ENCODE results near the gene AMZ1. TPM values are rescaled to one million over a fixed set of nuclear protein-coding genes. Genes with fewer than 3 reads are reported as not detected.

The AMZ1 gene
- total and polyA plus RNA-seq, 4 donors, result 0.83 to 4.8 (median 3.2) TPM

DNA sequence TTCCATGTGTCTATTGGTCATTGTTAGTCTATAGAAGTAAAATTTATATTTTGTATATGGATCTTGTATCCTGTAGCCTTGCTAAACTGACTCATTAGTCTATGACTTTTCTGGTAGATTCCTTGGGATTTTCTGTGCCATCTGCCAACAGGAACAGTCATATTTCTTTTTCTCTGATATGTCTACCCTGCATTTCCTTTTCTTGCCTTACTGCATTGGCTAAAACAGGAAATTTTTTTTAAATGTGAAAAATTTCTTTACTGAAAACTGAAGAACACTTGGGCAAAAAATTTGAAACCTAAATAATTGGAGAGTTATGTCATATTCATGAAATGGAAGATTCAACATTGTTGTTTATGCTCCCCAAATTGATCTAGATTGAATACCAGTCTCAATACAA lies 67.5 kb downstream of the AMZ1 start:
- H3K4me3 ChIP-seq (ENCODE audit: low read depth, low read length), result no peak overlapping the region
- H3K9me3 ChIP-seq (ENCODE audit: control insufficient read depth, insufficient read depth, low read length), result no peaks in the 10 kb centered on the region
- H3K4me1 ChIP-seq (ENCODE audit: control insufficient read depth, insufficient read depth, low read length), result peaks cover 33% of the 10 kb centered on the region
- DNase-seq (ENCODE audit: low read depth in 4 of 6, low spot score in 6 of 6), result no peak
- no peak overlapping the region for H3K27ac ChIP-seq (ENCODE audit: low read depth, low read length)
- no peaks in the 10 kb centered on the region for H3K27me3 ChIP-seq (ENCODE audit: control insufficient read depth, insufficient read depth, low read length)
- no peaks in the 10 kb centered on the region for H3K36me3 ChIP-seq (ENCODE audit: control insufficient read depth, insufficient read depth, low read length)

DNA sequence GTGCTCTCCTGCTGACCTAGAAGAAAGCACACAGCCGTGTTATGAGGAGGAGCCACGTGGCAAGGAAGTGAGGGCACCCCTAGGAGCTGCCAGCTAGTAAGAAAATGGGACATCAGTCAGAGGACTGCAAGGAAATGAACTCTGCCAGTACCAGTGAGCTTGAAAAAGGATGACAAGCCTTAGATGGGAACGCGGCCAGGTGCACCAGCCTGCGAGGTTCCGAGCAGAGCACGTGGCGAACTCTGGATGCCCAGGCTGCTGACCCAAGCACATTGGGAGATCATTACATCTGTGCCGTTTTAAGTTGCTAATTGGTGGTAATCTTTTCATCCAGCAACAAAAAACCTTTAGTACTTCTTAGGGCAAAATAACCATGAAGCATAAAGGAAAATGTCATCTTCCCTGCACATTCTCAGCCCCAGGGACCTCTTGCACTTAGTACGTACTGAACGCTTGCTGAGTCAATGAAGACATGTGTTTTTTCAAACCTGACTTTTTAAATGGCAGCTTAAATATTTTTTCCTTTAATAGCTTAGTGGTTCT lies 69.4 kb downstream of the AMZ1 start:
- Histone ChIP-seq H3K36me3 (ENCODE audit: control insufficient read depth, insufficient read depth, low read length) (peaks cover 4% of the 10 kb centered on the region), H3K27me3 (ENCODE audit: control insufficient read depth, insufficient read depth, low read length) (no peaks in the 10 kb centered on the region), H3K27ac (ENCODE audit: low read depth, low read length) (peak overlapping the region; percentile 80), H3K9me3 (ENCODE audit: control insufficient read depth, insufficient read depth, low read length) (no peaks in the 10 kb centered on the region), H3K4me3 (ENCODE audit: low read depth, low read length) (no peak overlapping the region), H3K4me1 (ENCODE audit: control insufficient read depth, insufficient read depth, low read length) (peaks cover 46% of the 10 kb centered on the region)
- WGBS (ENCODE audit: insufficient coverage), result 31% methylated on average over 8 of the region's 11 CpGs
- peak in 2 of 6 donors; percentile 55 to 78 for DNase-seq (ENCODE audit: low read depth in 4 of 6, low spot score in 6 of 6)

DNA sequence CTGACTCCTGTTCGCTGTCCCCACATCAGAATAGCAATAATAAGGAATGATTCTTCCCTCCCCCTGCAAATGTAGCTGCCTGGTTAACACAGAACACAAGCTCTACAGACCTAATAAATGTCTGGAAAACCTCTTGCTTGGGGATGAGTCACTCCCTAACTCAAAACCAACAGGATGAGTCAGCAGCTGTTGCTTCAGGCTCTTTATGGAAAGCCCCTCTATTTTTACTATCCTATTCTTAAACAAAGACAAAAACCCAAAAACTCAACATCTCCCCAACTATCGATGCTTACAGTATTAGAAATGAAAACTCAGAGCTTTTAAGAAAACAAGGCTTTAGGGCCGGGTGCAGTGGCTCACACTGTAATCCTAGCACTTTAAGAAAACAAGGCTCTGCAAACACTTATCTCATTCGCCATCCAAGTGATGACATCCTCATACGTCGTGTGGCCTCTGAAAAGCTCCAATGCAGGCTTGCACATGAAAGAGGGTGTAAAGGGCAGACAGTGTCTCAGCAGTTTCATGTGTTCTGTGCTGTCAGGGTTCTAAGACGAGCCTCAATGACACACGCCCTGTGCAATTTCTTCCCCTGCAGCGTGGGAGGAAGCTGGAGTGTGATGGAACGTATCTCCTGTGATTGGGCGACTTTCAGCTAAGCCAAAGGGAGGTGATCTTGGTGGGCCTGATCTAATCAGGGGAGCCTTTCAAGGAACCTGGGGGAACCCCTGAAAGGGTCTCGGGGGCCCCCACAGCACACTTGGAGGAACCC lies 70.1 kb downstream of the AMZ1 start:
- H3K4me3 ChIP-seq (ENCODE audit: low read depth, low read length), result no peak overlapping the region
- peak in 2 of 6 donors; percentile 23 to 53 for DNase-seq (ENCODE audit: low read depth in 4 of 6, low spot score in 6 of 6)
- H3K27ac ChIP-seq (ENCODE audit: low read depth, low read length), result peak overlapping the region; percentile 80
- H3K36me3 ChIP-seq (ENCODE audit: control insufficient read depth, insufficient read depth, low read length), result peaks cover 7% of the 10 kb centered on the region
- H3K9me3 ChIP-seq (ENCODE audit: control insufficient read depth, insufficient read depth, low read length), result no peaks in the 10 kb centered on the region
- WGBS (ENCODE audit: insufficient coverage), result 69% methylated on average over 11 of the region's 12 CpGs
- no peaks in the 10 kb centered on the region for H3K27me3 ChIP-seq (ENCODE audit: control insufficient read depth, insufficient read depth, low read length)
- H3K4me1 ChIP-seq (ENCODE audit: control insufficient read depth, insufficient read depth, low read length), result peaks cover 52% of the 10 kb centered on the region

DNA sequence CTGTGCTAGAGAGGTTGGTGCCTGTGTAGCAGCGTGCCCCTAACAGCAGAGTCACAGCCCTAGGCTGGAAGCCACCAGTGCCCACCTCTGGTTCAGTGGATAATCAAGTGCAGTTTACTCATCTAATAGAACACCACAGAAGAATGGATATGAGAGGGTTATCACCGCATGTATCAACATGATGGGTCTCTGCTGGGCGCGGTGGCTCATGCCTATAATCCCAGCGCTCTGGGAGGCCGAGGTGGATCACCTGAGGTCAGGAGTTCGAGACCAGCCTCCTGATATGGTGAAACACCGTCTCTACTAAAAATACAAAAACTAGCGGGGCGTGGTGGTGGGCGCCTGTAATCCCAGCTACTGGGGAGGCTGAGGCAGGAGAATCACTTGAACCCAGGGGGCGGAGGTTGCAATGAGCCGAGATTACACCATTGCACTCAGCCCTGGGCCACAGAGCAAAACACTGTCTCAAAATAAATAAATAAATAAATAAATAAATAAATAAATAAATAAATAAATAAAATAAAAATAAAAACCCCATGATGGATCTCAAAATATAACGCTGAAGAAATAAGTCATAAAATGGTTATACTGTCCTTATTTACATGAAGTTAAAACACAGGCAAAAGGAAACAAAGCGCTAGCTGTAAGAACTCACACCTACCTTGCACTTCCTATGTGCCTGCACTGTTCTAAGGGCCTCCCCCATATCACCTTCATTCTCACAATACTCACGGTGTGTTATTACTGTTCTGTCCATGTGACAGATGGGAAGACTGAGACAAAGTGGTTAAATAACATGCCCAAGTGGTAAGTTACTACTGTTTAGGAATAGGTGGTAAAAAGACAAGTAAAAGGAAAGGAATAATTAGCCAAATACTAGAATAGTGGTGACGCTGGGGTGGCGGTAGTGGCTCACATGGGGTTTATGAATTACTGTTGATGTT lies 70.9 kb downstream of the AMZ1 start:
- H3K9me3 ChIP-seq (ENCODE audit: control insufficient read depth, insufficient read depth, low read length), result no peaks in the 10 kb centered on the region
- peaks cover 61% of the 10 kb centered on the region for H3K4me1 ChIP-seq (ENCODE audit: control insufficient read depth, insufficient read depth, low read length)
- WGBS (ENCODE audit: insufficient coverage), result 86% methylated on average over 9 of the region's 18 CpGs
- H3K27ac ChIP-seq (ENCODE audit: low read depth, low read length), result peak overlapping the region; percentile 80
- no peak for DNase-seq (ENCODE audit: low read depth in 4 of 6, low spot score in 6 of 6)
- no peak overlapping the region for H3K4me3 ChIP-seq (ENCODE audit: low read depth, low read length)
- peaks cover 7% of the 10 kb centered on the region for H3K36me3 ChIP-seq (ENCODE audit: control insufficient read depth, insufficient read depth, low read length)
- H3K27me3 ChIP-seq (ENCODE audit: control insufficient read depth, insufficient read depth, low read length), result no peaks in the 10 kb centered on the region

DNA sequence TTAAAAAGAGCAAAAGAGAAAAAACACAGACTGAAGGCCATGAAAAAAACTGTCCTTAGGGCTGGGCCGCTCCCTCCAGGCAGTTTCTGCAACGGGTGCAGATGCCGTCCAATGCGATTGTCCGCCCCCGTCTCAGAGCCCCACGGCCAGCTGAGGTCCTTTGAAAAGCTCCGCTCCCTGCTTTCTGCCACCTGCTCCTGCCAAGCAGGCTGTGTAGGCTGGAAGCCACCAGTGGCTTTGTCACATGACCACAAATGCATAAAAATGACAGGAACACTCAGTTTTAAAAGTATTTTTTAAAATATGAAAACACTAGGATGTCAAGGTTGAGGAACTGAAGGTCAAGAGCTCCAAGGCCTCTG lies 71.7 kb downstream of the AMZ1 start:
- 23% methylated on average over 8 of the region's 8 CpGs for WGBS (ENCODE audit: insufficient coverage)
- H3K4me1 ChIP-seq (ENCODE audit: control insufficient read depth, insufficient read depth, low read length), result peaks cover 68% of the 10 kb centered on the region
- peaks cover 7% of the 10 kb centered on the region for H3K36me3 ChIP-seq (ENCODE audit: control insufficient read depth, insufficient read depth, low read length)
- no peaks in the 10 kb centered on the region for H3K27me3 ChIP-seq (ENCODE audit: control insufficient read depth, insufficient read depth, low read length)
- H3K9me3 ChIP-seq (ENCODE audit: control insufficient read depth, insufficient read depth, low read length), result no peaks in the 10 kb centered on the region
- H3K4me3 ChIP-seq (ENCODE audit: low read depth, low read length), result no peak overlapping the region
- no peak overlapping the region for H3K27ac ChIP-seq (ENCODE audit: low read depth, low read length)
- peak in 2 of 6 donors; percentile 63 to 73 for DNase-seq (ENCODE audit: low read depth in 4 of 6, low spot score in 6 of 6)

DNA sequence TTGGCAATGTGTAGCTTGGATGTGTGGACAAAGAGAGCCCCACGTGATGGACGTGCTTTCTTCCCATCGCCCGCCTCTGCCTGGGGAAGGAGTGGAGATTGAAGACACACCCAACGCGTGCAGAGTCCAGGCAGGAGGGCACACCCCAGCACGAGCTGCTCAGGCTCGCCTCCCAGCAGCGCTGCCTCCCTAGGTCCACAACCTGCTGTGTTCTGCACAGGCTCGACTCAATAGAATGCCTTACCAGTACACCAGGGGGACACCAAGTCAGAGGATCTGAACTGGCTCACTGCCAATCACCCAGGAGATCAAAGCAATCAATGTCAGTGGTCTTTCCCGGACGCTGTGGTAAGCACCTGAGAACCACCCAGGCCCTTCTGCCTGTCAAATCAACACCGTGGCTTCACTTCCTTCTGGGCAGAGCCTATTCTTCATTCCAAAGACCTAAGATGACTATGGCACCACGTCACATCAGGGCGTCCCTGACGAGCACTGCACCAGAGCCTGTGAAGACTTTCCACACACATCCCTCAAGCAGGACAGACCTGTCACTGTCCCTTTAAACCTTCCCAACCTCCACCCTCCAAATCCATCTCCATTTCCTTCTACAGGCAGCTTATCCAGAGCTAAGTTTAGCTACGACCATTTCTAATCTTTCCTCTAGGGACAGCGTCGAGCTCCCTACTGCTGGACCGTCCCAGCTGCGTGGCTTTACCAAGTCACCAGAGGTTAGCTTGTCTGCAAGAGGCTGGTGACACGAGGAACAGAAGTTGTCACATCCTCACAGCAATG lies 72.3 kb downstream of the AMZ1 start:
- Histone ChIP-seq H3K27ac (ENCODE audit: low read depth, low read length) (no peak overlapping the region), H3K27me3 (ENCODE audit: control insufficient read depth, insufficient read depth, low read length) (no peaks in the 10 kb centered on the region), H3K4me3 (ENCODE audit: low read depth, low read length) (no peak overlapping the region), H3K36me3 (ENCODE audit: control insufficient read depth, insufficient read depth, low read length) (peaks cover 7% of the 10 kb centered on the region), H3K4me1 (ENCODE audit: control insufficient read depth, insufficient read depth, low read length) (peaks cover 68% of the 10 kb centered on the region), H3K9me3 (ENCODE audit: control insufficient read depth, insufficient read depth, low read length) (no peaks in the 10 kb centered on the region)
- peak in 2 of 6 donors; percentile 47 to 53 for DNase-seq (ENCODE audit: low read depth in 4 of 6, low spot score in 6 of 6)
- WGBS (ENCODE audit: insufficient coverage), result 48% methylated on average over 18 of the region's 22 CpGs

DNA sequence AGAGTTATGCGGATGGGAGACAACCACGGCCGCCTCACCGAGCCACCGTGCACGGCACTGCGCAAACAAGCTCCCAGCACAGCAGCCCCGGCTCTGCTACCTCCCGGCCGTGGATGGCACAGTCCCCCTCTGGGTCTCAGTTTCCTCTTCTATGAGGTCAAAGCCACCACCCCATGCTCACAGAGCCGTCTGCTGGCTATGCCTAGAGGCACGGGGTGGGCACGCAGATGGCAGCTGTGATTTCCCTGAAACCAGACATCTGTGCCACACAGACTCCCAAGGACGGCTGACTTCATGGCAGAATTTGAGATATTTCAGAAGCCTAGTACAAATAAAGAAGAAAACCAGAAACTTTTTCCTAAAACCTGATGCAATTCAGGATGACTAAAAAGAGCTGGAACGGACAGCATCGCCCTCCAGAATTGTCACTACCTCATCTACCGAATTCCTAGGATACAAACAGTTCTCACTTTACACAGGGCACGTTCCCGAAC lies 73.2 kb downstream of the AMZ1 start:
- Histone ChIP-seq H3K36me3 (ENCODE audit: control insufficient read depth, insufficient read depth, low read length) (peaks cover 7% of the 10 kb centered on the region), H3K4me1 (ENCODE audit: control insufficient read depth, insufficient read depth, low read length) (peaks cover 68% of the 10 kb centered on the region), H3K27ac (ENCODE audit: low read depth, low read length) (no peak overlapping the region), H3K4me3 (ENCODE audit: low read depth, low read length) (no peak overlapping the region), H3K9me3 (ENCODE audit: control insufficient read depth, insufficient read depth, low read length) (no peaks in the 10 kb centered on the region), H3K27me3 (ENCODE audit: control insufficient read depth, insufficient read depth, low read length) (no peaks in the 10 kb centered on the region)
- WGBS (ENCODE audit: insufficient coverage), result 87% methylated on average over 16 of the region's 19 CpGs
- no peak for DNase-seq (ENCODE audit: low read depth in 4 of 6, low spot score in 6 of 6)

DNA sequence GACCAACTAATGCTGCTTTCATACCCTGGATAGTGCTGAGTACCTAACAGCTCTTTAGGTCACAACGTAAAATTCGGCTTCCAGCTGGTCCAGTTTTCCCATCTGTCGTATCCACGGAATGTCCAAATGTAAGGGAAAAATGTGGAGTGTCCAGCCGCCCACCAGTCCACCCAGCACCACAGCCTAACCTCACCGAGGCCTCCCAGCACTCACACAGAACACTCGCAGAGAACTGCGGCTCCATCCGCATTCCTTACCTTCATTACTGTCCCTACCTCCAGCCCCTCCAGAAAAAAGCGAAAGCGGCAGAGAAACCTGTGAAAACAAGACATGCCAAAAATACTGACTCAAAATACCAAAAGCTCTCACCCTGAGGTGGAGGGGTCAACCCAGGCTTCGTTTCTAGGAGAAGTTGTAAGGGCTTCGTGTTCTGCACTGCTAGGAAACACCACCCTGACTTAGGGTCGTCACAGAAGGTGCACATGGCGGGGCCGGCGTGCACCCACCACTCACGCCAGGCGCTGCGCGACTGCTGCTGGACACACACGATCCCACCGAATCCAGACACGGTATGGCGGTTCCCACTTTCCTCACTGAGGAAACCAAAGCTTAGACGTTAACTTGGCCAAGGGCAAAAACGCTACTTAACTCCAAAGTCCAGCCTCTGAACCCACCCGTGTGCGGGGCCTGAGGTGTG lies 73.9 kb downstream of the AMZ1 start:
- Histone ChIP-seq H3K4me1 (ENCODE audit: control insufficient read depth, insufficient read depth, low read length) (peaks cover 61% of the 10 kb centered on the region), H3K4me3 (ENCODE audit: low read depth, low read length) (no peak overlapping the region), H3K27me3 (ENCODE audit: control insufficient read depth, insufficient read depth, low read length) (no peaks in the 10 kb centered on the region), H3K36me3 (ENCODE audit: control insufficient read depth, insufficient read depth, low read length) (peaks cover 7% of the 10 kb centered on the region), H3K9me3 (ENCODE audit: control insufficient read depth, insufficient read depth, low read length) (no peaks in the 10 kb centered on the region), H3K27ac (ENCODE audit: low read depth, low read length) (no peak overlapping the region)
- DNase-seq (ENCODE audit: low read depth in 4 of 6, low spot score in 6 of 6), result no peak
- WGBS (ENCODE audit: insufficient coverage), result 97% methylated on average over 22 of the region's 29 CpGs

Measured in spinal cord (tissue), 10 donors.